ENCODE measurements around the gene DES. TPM values are rescaled to one million over a fixed set of nuclear protein-coding genes. Genes with fewer than 3 reads are reported as not detected.

DES gene
- total RNA-seq (100 to 1,000 TPM in 1 of 2 donors, 10 to 100 TPM in 1; 32.0 to 101 TPM), polyA plus RNA-seq (ENCODE audit: insufficient read length in 6 of 6) (10 to 100 TPM in 5 of 6 donors, 1 to 10 TPM in 1; 8.7 to 31.3 (median 23.8) TPM)
- long read RNA-seq, donor 1, transcript DES-201 (9 exons, 2,248 nt) = major isoform, 6 of 8 reads
- long read RNA-seq, donor 1, partial matches to known transcripts = 0 of 8 reads
- long read RNA-seq, donor 1, other reads (novel, unspliced or antisense) = 0 of 8 reads
- long read RNA-seq, donor 2, transcript DES-201 (9 exons, 2,248 nt) = major isoform, 7 of 23 reads
- long read RNA-seq, donor 2, partial matches to known transcripts = 14 of 23 reads
- long read RNA-seq, donor 2, other reads (novel, unspliced or antisense) = 0 of 23 reads
- long read RNA-seq, donor 3, transcript DES-201 (9 exons, 2,248 nt) = major isoform, 17 of 19 reads
- long read RNA-seq, donor 3, partial matches to known transcripts = 0 of 19 reads
- long read RNA-seq, donor 3, other reads (novel, unspliced or antisense) = 0 of 19 reads
- long read RNA-seq, donor 4, transcript DES-201 (9 exons, 2,248 nt) = major isoform, 24 of 26 reads
- long read RNA-seq, donor 4, partial matches to known transcripts = 2 of 26 reads
- long read RNA-seq, donor 4, other reads (novel, unspliced or antisense) = 0 of 26 reads
- long read RNA-seq, donor 5, transcript DES-201 (9 exons, 2,248 nt) = major isoform, 6 of 6 reads
- long read RNA-seq, donor 5, partial matches to known transcripts = 0 of 6 reads
- long read RNA-seq, donor 5, other reads (novel, unspliced or antisense) = 0 of 6 reads
- long read RNA-seq, donor 6, partial matches to known transcripts = 0 of 3 reads
- long read RNA-seq, donor 6, other reads (novel, unspliced or antisense) = 0 of 3 reads
- long read RNA-seq, donor 7, transcript DES-201 (9 exons, 2,248 nt) = major isoform, 7 of 7 reads
- long read RNA-seq, donor 7, partial matches to known transcripts = 0 of 7 reads
- long read RNA-seq, donor 7, other reads (novel, unspliced or antisense) = 0 of 7 reads
- long read RNA-seq, donor 8, transcript DES-201 (9 exons, 2,248 nt) = major isoform, 9 of 9 reads
- long read RNA-seq, donor 8, partial matches to known transcripts = 0 of 9 reads
- long read RNA-seq, donor 8, other reads (novel, unspliced or antisense) = 0 of 9 reads
- long read RNA-seq, donor 9, transcript DES-201 (9 exons, 2,248 nt) = major isoform, 5 of 5 reads
- long read RNA-seq, donor 9, partial matches to known transcripts = 0 of 5 reads
- long read RNA-seq, donor 9, other reads (novel, unspliced or antisense) = 0 of 5 reads
- long read RNA-seq, donor 10, transcript DES-201 (9 exons, 2,248 nt) = major isoform, 66 of 82 reads
- long read RNA-seq, donor 10, partial matches to known transcripts = 5 of 82 reads
- long read RNA-seq, donor 10, other reads (novel, unspliced or antisense) = 10 of 82 reads
- long read RNA-seq, donor 11 = 0 reads
- long read RNA-seq, donor 12, transcript DES-201 (9 exons, 2,248 nt) = major isoform, 7 of 7 reads
- long read RNA-seq, donor 12, partial matches to known transcripts = 0 of 7 reads
- long read RNA-seq, donor 12, other reads (novel, unspliced or antisense) = 0 of 7 reads

DNA sequence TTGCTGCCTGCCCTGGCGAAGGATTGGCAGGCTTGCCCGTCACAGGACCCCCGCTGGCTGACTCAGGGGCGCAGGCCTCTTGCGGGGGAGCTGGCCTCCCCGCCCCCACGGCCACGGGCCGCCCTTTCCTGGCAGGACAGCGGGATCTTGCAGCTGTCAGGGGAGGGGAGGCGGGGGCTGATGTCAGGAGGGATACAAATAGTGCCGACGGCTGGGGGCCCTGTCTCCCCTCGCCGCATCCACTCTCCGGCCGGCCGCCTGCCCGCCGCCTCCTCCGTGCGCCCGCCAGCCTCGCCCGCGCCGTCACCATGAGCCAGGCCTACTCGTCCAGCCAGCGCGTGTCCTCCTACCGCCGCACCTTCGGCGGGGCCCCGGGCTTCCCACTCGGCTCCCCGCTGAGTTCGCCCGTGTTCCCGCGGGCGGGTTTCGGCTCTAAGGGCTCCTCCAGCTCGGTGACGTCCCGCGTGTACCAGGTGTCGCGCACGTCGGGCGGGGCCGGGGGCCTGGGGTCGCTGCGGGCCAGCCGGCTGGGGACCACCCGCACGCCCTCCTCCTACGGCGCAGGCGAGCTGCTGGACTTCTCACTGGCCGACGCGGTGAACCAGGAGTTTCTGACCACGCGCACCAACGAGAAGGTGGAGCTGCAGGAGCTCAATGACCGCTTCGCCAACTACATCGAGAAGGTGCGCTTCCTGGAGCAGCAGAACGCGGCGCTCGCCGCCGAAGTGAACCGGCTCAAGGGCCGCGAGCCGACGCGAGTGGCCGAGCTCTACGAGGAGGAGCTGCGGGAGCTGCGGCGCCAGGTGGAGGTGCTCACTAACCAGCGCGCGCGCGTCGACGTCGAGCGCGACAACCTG is at the start of gene DES:
Gene DES (plus strand): TSS at position 223 of the 857 bp plus-strand sequence. CDS start 86 bp downstream, at position 309.
- no peaks in the 10 kb centered on the region for H3K36me3 ChIP-seq
- peaks cover 14 to 75% of the 10 kb centered on the region in 2 donors for H3K27me3 ChIP-seq
- ATAC-seq (peak; percentile 45), DNase-seq (peak in 1 of 4 donors; percentile 54)
- H3K4me1 ChIP-seq = peaks cover 0 to 14% of the 10 kb centered on the region in 2 donors
- TF ChIP-seq, protein P1, sequence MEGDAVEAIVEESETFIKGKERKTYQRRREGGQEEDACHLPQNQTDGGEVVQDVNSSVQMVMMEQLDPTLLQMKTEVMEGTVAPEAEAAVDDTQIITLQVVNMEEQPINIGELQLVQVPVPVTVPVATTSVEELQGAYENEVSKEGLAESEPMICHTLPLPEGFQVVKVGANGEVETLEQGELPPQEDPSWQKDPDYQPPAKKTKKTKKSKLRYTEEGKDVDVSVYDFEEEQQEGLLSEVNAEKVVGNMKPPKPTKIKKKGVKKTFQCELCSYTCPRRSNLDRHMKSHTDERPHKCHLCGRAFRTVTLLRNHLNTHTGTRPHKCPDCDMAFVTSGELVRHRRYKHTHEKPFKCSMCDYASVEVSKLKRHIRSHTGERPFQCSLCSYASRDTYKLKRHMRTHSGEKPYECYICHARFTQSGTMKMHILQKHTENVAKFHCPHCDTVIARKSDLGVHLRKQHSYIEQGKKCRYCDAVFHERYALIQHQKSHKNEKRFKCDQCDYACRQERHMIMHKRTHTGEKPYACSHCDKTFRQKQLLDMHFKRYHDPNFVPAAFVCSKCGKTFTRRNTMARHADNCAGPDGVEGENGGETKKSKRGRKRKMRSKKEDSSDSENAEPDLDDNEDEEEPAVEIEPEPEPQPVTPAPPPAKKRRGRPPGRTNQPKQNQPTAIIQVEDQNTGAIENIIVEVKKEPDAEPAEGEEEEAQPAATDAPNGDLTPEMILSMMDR (IDR thresholded peaks at IDR 0.05) = no peak
- intact Hi-C loops (cut with DNase I) = no loop called here
- H3K4me3 ChIP-seq = no peak within 1 kb of the TSS
- H3K9me3 ChIP-seq = no peaks in the 10 kb centered on the region
- H3K27ac ChIP-seq = no peak within 1 kb of the TSS

- Histone ChIP-seq H3K9me3 (no peaks in the 10 kb centered on the region), H3K27me3 (no peaks in the 10 kb centered on the region), H3K4me1 (peaks cover 0 to 14% of the 10 kb centered on the region in 2 donors), H3K27ac (peak overlapping the region; percentile 20 to 74), H3K4me3 (no peak overlapping the region), H3K36me3 (peaks cover 0 to 15% of the 10 kb centered on the region in 2 donors)
- peak in 2 of 4 donors; percentile 66 to 68 for DNase-seq
- peak; percentile 86 for ATAC-seq
- TF ChIP-seq, protein P1 (IDR thresholded peaks at IDR 0.05) = no peak
- intact Hi-C loops (cut with DNase I) = no loop called here
These were observed 49.4 kb upstream of the DES start for GRCh38 chr2:219368690-219369191.

- TF ChIP-seq, protein P1 (IDR thresholded peaks at IDR 0.05) = no peak
- Histone ChIP-seq H3K27me3 (no peaks in the 10 kb centered on the region), H3K27ac (peak overlapping the region in 1 of 2 donors; percentile 74), H3K4me1 (peaks cover 0 to 14% of the 10 kb centered on the region in 2 donors), H3K9me3 (no peaks in the 10 kb centered on the region), H3K4me3 (no peak overlapping the region), H3K36me3 (peaks cover 0 to 17% of the 10 kb centered on the region in 2 donors)
- DNase-seq (peak in 2 of 4 donors; percentile 76 to 86), ATAC-seq (peak; percentile 75)
- intact Hi-C loops (cut with DNase I) = no loop called here
These were observed 48.7 kb upstream of the DES start for GRCh38 chr2:219369447-219369861.

Data from left lung (tissue), 14 donors.